Measurements from ENCODE around the gene TPD52L2. TPM values are rescaled to one million over a fixed set of nuclear protein-coding genes. Genes with fewer than 3 reads are reported as not detected.
"Not testable (repeated sequence)": the region's sequence is repeated elsewhere in the genome, so short reads cannot be mapped to it uniquely, and the experiment has no call there.

The TPD52L2 gene
- total RNA-seq, 2 experiments from 2014 or later, result 15.1 to 15.3 TPM

DNA sequence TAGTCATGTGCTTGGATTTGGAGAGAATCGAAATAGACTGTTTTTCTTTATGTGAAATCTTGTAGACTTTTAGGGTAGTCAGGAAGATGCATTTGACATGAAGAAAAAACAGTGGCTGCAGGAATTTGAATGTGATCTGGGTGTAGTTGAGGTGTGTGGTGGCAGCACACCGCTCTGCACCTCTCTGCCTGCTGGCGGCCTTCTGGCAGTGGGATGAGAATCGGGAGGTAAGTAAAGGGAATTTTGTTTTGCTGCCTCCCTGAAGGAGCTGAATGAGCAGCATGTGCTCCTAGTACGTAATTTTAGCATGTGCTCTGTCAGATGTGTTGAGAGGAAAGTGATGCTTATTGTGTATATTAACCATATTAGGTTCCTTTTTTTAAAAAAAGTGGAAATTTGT is 3.2 kb downstream of the TPD52L2 start:
- intact Hi-C loops (cut with DNase I, micrococcal nuclease), result loop anchor here in 1 of 2 experiments (10.0 kb wide), 1 partner anchor 213 kb away; the partner anchor contains the start of genes RTEL1 and STMN3
- Mint-ChIP-seq H3K9me3 (no peaks in the 10 kb centered on the region), H3K27me3 (no peaks in the 10 kb centered on the region), H3K4me1 (ENCODE audit: low read depth) (peaks cover 27% of the 10 kb centered on the region), H3K4me3 (peak overlapping the region; percentile 30), H3K27ac (no peak overlapping the region), H3K36me3 (ENCODE audit: low read depth) (peaks cover 45% of the 10 kb centered on the region)
- Histone ChIP-seq H3K36me3 (ENCODE audit: insufficient read depth, low read length) (peaks cover 34% of the 10 kb centered on the region), H3K27me3 (ENCODE audit: control insufficient read depth in 1 of 2, insufficient read depth in 2 of 2, low read length in 2 of 2) (no peaks in the 10 kb centered on the region), H3K4me1 (ENCODE audit: insufficient read depth, low read length) (peaks cover 38% of the 10 kb centered on the region), H3K9me3 (ENCODE audit: control insufficient read depth in 1 of 2, insufficient read depth in 1 of 2, low read length in 2 of 2) (no peaks in the 10 kb centered on the region), H3K27ac (ENCODE audit: low read depth in 1 of 2, low read length in 2 of 2) (no peak overlapping the region), H3K4me3 (ENCODE audit: low read length) (no peak overlapping the region)
- CTCF ChIA-PET, result no interaction called here
- POLR2A ChIA-PET, result interaction anchor here (0.7 kb wide), 1 partner anchor 13 kb away, joined by 3 read pairs; no protein-coding TSS in a partner anchor
- no peak for ATAC-seq (ENCODE audit: poor library complexity)
- TF ChIP-seq, protein P1, sequence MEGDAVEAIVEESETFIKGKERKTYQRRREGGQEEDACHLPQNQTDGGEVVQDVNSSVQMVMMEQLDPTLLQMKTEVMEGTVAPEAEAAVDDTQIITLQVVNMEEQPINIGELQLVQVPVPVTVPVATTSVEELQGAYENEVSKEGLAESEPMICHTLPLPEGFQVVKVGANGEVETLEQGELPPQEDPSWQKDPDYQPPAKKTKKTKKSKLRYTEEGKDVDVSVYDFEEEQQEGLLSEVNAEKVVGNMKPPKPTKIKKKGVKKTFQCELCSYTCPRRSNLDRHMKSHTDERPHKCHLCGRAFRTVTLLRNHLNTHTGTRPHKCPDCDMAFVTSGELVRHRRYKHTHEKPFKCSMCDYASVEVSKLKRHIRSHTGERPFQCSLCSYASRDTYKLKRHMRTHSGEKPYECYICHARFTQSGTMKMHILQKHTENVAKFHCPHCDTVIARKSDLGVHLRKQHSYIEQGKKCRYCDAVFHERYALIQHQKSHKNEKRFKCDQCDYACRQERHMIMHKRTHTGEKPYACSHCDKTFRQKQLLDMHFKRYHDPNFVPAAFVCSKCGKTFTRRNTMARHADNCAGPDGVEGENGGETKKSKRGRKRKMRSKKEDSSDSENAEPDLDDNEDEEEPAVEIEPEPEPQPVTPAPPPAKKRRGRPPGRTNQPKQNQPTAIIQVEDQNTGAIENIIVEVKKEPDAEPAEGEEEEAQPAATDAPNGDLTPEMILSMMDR (IDR thresholded peaks at IDR 0.05), result no peak
- no peak for DNase-seq

DNA sequence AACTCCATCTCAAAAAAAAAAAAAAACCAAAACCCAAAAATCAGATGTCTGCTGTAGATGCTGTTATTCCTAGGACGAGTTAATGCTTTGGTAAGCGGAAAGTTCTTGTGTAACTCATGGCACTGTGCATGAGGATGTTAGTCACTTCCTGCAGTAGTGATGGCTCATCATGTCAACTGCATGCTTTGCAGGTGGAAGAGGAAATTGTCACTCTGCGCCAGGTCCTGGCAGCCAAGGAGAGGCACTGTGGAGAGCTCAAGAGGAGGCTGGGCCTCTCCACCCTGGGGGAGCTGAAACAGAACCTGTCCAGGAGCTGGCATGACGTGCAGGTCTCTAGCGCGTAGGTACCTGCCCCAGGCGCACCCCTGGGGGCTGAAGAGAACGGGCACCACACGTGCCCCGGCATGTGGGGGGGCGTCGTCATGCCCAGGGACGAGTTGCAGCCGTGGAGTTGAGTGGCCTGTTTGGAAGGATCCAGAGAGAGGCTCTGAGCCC is 8.5 kb downstream of the TPD52L2 start:
- intact Hi-C loops (cut with DNase I, micrococcal nuclease), result no loop called here
- H3K4me1 Mint-ChIP-seq (ENCODE audit: low read depth), result peaks cover 4% of the 10 kb centered on the region
- H3K4me3 Mint-ChIP-seq, result no peak overlapping the region
- H3K36me3 ChIP-seq (ENCODE audit: insufficient read depth, low read length), result peaks cover 75% of the 10 kb centered on the region
- peak overlapping the region in 1 of 2 donors; percentile 40 for H3K27ac ChIP-seq (ENCODE audit: low read depth in 1 of 2, low read length in 2 of 2)
- no peak overlapping the region for H3K4me3 ChIP-seq (ENCODE audit: low read length)
- H3K27me3 ChIP-seq (ENCODE audit: control insufficient read depth in 1 of 2, insufficient read depth in 2 of 2, low read length in 2 of 2), result no peaks in the 10 kb centered on the region
- peaks cover 62% of the 10 kb centered on the region for H3K36me3 Mint-ChIP-seq (ENCODE audit: low read depth)
- ATAC-seq (ENCODE audit: poor library complexity), result peak; percentile 70
- no peaks in the 10 kb centered on the region for H3K9me3 Mint-ChIP-seq
- DNase-seq, result peak in 5 of 14 experiments; percentile 14 to 76 (median 62)
- peaks cover 11% of the 10 kb centered on the region for H3K4me1 ChIP-seq (ENCODE audit: insufficient read depth, low read length)
- H3K9me3 ChIP-seq (ENCODE audit: control insufficient read depth in 1 of 2, insufficient read depth in 1 of 2, low read length in 2 of 2), result no peaks in the 10 kb centered on the region
- CTCF ChIA-PET, result interaction anchor here (0.8 kb wide), 1 partner anchor 165 kb away, joined by 3 read pairs; no protein-coding TSS in a partner anchor
- no peaks in the 10 kb centered on the region for H3K27me3 Mint-ChIP-seq
- H3K27ac Mint-ChIP-seq, result peak overlapping the region; percentile 3
- TF ChIP-seq, protein P1 (IDR thresholded peaks at IDR 0.05), result no peak
- POLR2A ChIA-PET, result interaction anchor here (0.7 kb wide), 1 partner anchor 8 kb away, joined by 3 read pairs; the partner anchor contains the start of gene TPD52L2

DNA sequence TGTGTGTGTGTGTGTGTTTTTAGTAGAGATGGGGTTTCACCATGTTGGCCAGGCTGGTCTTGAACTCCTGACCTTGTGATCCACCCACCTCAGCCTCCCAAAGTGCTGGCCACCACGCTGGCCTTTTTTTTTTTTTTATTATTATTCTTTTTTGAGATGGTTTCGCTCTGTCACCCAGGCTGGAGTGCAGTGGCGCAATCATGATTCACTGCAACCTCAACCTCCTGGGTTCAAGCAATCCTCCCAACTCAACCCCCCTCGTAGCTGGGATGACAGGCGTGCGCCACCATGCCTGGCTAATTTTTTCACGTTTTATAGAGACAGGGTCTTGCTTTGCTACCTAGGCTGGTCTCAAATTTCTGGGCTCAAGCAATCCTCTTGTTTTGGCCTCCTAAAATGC is 9.2 kb downstream of the TPD52L2 start:
- peaks cover 11% of the 10 kb centered on the region for H3K4me1 ChIP-seq (ENCODE audit: insufficient read depth, low read length)
- H3K27me3 ChIP-seq (ENCODE audit: control insufficient read depth in 1 of 2, insufficient read depth in 2 of 2, low read length in 2 of 2); H3K9me3 Mint-ChIP-seq; H3K4me3 ChIP-seq (ENCODE audit: low read length); H3K9me3 ChIP-seq (ENCODE audit: control insufficient read depth in 1 of 2, insufficient read depth in 1 of 2, low read length in 2 of 2); intact Hi-C loops (cut with DNase I, micrococcal nuclease); ATAC-seq (ENCODE audit: poor library complexity); H3K4me3 Mint-ChIP-seq; H3K4me1 Mint-ChIP-seq (ENCODE audit: low read depth); H3K27me3 Mint-ChIP-seq; H3K27ac ChIP-seq (ENCODE audit: low read depth in 1 of 2, low read length in 2 of 2); H3K27ac Mint-ChIP-seq: not testable (repeated sequence)
- peaks cover 76% of the 10 kb centered on the region for H3K36me3 ChIP-seq (ENCODE audit: insufficient read depth, low read length)
- H3K36me3 Mint-ChIP-seq (ENCODE audit: low read depth), result peaks cover 57% of the 10 kb centered on the region
- POLR2A ChIA-PET, result interaction anchor here (1.4 kb wide), 1 partner anchor 9 kb away, joined by 4 read pairs; the partner anchor contains the start of gene TPD52L2
- peak in 2 of 14 experiments; percentile 54 to 64 for DNase-seq
- CTCF ChIA-PET, result interaction anchor here (0.8 kb wide), 1 partner anchor 164 kb away, joined by 3 read pairs; no protein-coding TSS in a partner anchor
